HEK293 (cell line): ENCODE data around the gene CALR3.
"Not testable (repeated sequence)": the region's sequence is repeated elsewhere in the genome, so short reads cannot be mapped to it uniquely, and the experiment has no call there.

Experiments used
- CTCF ChIA-PET: fragments of 350-600 bp; formaldehyde crosslinking; extraction: SDS; loops from one replicate; lab custom pipeline; 2021; ENCODE audit warnings: antibody characterized with exemption; lab: Yijun Ruan, JAX
- POLR2A ChIA-PET: fragments of 300-600 bp; formaldehyde crosslinking; extraction: SDS; loops from one replicate; lab custom pipeline; 2020; ENCODE audit warnings: antibody characterized with exemption, inconsistent platforms; lab: Yijun Ruan, JAX
- H3K27ac ChIP-seq: fragments of 200-500 bp; sonication (Bioruptor generic); 2 replicates; pipeline ENCODE4 v1.5.1; 2014; ENCODE audit warnings: low read depth, low read length, control low read depth, inconsistent platforms; ENCODE audit errors: extremely low read depth
- H3K36me3 ChIP-seq, 2 experiments: fragments of 200-500 bp in 1 of 2; sonication (Bioruptor generic) in 1 of 2; 1 replicate in 1 of 2; 2 replicates in 1 of 2; pipeline ENCODE4 v1.5.1; 2014 to 2017; ENCODE audit warnings: inconsistent platforms in 2 of 2, low read length in 2 of 2; ENCODE audit not compliant: control insufficient read depth in 2 of 2, insufficient read depth in 1 of 2
- H3K4me1 ChIP-seq: fragments of 200-500 bp; sonication (Bioruptor generic); 2 replicates; pipeline ENCODE4 v1.5.1; 2014; ENCODE audit warnings: mild to moderate bottlenecking, low read length, inconsistent platforms; ENCODE audit not compliant: control insufficient read depth, insufficient read depth
- H3K4me3 ChIP-seq: 2 replicates; pipeline ENCODE4 v1.5.1; 2011; ENCODE audit warnings: low read depth, mild to moderate bottlenecking, control low read depth, low read length, moderate library complexity
- H3K9me3 ChIP-seq: fragments of 200-500 bp; sonication (Bioruptor generic); 2 replicates; pipeline ENCODE4 v1.5.1; 2014; ENCODE audit warnings: low read depth, low read length, inconsistent platforms; ENCODE audit not compliant: control insufficient read depth, insufficient read depth
- GLIS1 ChIP-seq: fragments of 450-650 bp; formaldehyde crosslinking; IDR thresholded peaks from 2 replicates; pipeline ENCODE4 v1.5.1; 2016; ENCODE audit warnings: missing biosample characterization, missing genetic modification characterization
- INSM2 ChIP-seq: fragments of 450-650 bp; formaldehyde crosslinking; IDR thresholded peaks from 2 replicates; pipeline ENCODE4 v1.5.1; 2016; ENCODE audit warnings: missing biosample characterization, missing genetic modification characterization
- REST ChIP-seq: fragments of 450-650 bp; formaldehyde crosslinking; IDR thresholded peaks from 2 replicates; pipeline ENCODE4 v1.5.1; 2016; ENCODE audit warnings: missing biosample characterization, missing genetic modification characterization
- SCRT1 ChIP-seq: fragments of 450-650 bp; formaldehyde crosslinking; IDR thresholded peaks from 2 replicates; pipeline ENCODE4 v1.5.1; 2016; ENCODE audit warnings: missing biosample characterization, missing genetic modification characterization, borderline replicate concordance
- SCRT2 ChIP-seq: fragments of 450-650 bp; formaldehyde crosslinking; IDR thresholded peaks from 2 replicates; pipeline ENCODE4 v1.5.1; 2016; ENCODE audit warnings: missing biosample characterization, missing genetic modification characterization
- ZBTB11 ChIP-seq: fragments of 450-650 bp; formaldehyde crosslinking; conservative IDR thresholded peaks from 2 replicates; pipeline ENCODE4 v1.5.1; 2016; ENCODE audit warnings: low read depth, missing biosample characterization, missing genetic modification characterization
- ZBTB17 ChIP-seq: fragments of 450-650 bp; formaldehyde crosslinking; IDR thresholded peaks from 2 replicates; pipeline ENCODE4 v1.5.1; 2016; ENCODE audit warnings: missing biosample characterization, missing genetic modification characterization
- ZBTB20 ChIP-seq: fragments of 450-650 bp; formaldehyde crosslinking; IDR thresholded peaks from 2 replicates; pipeline ENCODE4 v1.5.1; 2016; ENCODE audit warnings: missing biosample characterization, missing genetic modification characterization
- ZBTB49 ChIP-seq: fragments of 450-650 bp; formaldehyde crosslinking; IDR thresholded peaks from 2 replicates; pipeline ENCODE4 v1.5.1; 2016; ENCODE audit warnings: missing biosample characterization, missing genetic modification characterization, low read depth
- ZNF112 ChIP-seq: fragments of 450-650 bp; formaldehyde crosslinking; IDR thresholded peaks from 2 replicates; pipeline ENCODE4 v1.5.0; 2017; ENCODE audit warnings: missing biosample characterization, missing genetic modification characterization
- ZNF274 ChIP-seq, 2 experiments: fragments of 200-500 bp in 1 of 2; fragments of 450-650 bp in 1 of 2; sonication (Bioruptor generic) in 1 of 2; formaldehyde crosslinking in 1 of 2; IDR thresholded peaks; 2 replicates each; pipeline versions ENCODE4 v1.5.1 to v1.6.1; 2014 to 2016; ENCODE audit warnings: borderline replicate concordance in 1 of 2, inconsistent platforms in 1 of 2, low read length in 1 of 2, missing biosample characterization in 1 of 2, missing genetic modification characterization in 1 of 2
- ZNF341 ChIP-seq: fragments of 450-650 bp; formaldehyde crosslinking; IDR thresholded peaks from 2 replicates; pipeline ENCODE4; 2016; ENCODE audit warnings: low read depth, missing biosample characterization, missing genetic modification characterization
- ZNF354C ChIP-seq: fragments of 450-650 bp; formaldehyde crosslinking; IDR thresholded peaks from 2 replicates; pipeline ENCODE4 v1.5.1; 2016; ENCODE audit warnings: missing biosample characterization, missing genetic modification characterization, low read depth, borderline replicate concordance
- ZNF366 ChIP-seq: fragments of 450-650 bp; formaldehyde crosslinking; conservative IDR thresholded peaks from 2 replicates; pipeline ENCODE4 v1.5.1; 2016; ENCODE audit warnings: missing biosample characterization, missing genetic modification characterization
- ZNF391 ChIP-seq: fragments of 450-650 bp; formaldehyde crosslinking; IDR thresholded peaks from 2 replicates; pipeline ENCODE4 v1.5.1; 2016; ENCODE audit warnings: low read depth, missing biosample characterization, missing genetic modification characterization, borderline replicate concordance
- ZNF571 ChIP-seq: fragments of 450-650 bp; formaldehyde crosslinking; IDR thresholded peaks from 2 replicates; pipeline ENCODE4 v1.5.0; 2017; ENCODE audit warnings: missing biosample characterization, missing genetic modification characterization
- ZNF660 ChIP-seq: fragments of 450-650 bp; IDR thresholded peaks from 2 replicates; pipeline ENCODE4 v1.5.1; 2018; ENCODE audit warnings: missing biosample characterization, mild to moderate bottlenecking, missing genetic modification characterization
- ZNF76 ChIP-seq: fragments of 450-650 bp; formaldehyde crosslinking; IDR thresholded peaks from 2 replicates; pipeline ENCODE4; 2016; ENCODE audit warnings: low read depth, missing biosample characterization, missing genetic modification characterization, borderline replicate concordance
- TF ChIP-seq, protein P1 (sequence below): fragments of 450-650 bp; formaldehyde crosslinking; IDR thresholded peaks from 2 replicates; pipeline ENCODE4 v1.5.1; 2017; ENCODE audit warnings: missing biosample characterization, missing genetic modification characterization

CALR3 gene

DNA sequence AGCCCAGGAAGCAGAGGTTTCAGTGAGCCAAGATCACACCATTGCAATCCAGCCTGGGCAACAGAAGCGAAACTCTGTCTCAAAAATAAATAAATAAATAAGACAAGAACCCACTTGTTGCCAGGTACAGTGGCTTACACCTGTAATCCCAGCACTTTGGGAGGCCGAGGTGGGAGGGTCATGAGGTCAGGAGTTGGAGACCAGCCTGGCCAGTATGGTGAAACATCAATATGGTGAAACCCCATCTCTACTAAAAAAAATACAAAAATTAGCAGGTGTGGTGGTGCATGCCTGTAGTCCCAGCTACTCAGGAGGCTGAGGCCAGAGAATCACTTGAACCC, 23.4 kb downstream of the CALR3 start:
- CTCF ChIA-PET, H3K27ac ChIP-seq, POLR2A ChIA-PET, H3K4me1 ChIP-seq, H3K9me3 ChIP-seq, H3K36me3 ChIP-seq: not testable (repeated sequence)
- peak overlapping the region; percentile 77 for H3K4me3 ChIP-seq
- peak; percentile 88 for TF ChIP-seq SCRT2 (tag by site-specific recombination)
- TF ChIP-seq SCRT1 (tag by site-specific recombination): peak; percentile 90

DNA sequence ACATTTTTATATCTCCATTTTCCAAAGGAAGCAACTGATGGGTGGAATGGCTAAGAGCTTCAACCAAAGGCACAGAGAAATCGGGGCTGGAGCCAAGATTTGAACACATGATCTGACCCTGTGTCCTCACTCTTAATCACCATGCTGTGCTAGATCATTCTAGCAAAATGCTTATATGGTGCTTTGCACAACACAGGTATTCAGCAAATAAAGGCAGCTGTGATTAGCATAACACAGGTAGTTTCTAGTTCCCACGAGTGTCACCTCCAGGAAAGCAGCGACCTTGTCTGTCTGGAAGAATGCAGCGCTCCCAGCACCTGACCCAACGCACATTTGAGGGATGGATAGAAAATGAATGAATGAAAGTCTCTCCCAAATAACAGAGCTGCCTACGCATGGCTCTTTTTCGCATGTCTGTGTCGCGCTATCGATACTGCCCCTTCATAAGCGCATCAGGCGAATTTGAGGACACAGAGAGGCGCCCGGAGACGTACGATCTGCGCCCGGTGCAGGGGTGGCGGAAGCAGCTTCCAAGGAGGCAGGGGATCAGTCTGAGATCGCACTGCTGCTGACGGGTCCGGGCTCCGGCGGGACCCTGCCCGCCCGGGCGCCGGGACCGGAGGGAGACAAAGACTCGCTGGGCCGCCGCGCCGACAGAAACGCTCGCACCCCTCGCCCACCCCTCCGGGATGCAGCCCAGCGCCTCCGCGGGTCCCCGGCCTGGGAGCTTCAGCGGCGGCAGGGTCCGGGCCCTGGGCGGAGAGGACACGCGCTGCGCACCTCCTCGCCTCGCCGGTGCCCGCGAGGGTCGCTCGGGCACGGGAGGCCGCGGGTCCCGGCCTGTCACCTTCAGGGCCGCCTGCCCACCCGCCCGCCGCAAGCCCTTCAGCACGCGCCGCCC, 24.8 kb downstream of the CALR3 start:
- Histone ChIP-seq H3K27ac (peak overlapping the region; percentile 55; the same call in 1 of the 2 replicates), H3K9me3 (no peaks in the 10 kb centered on the region), H3K36me3 (no peaks in the 10 kb centered on the region), H3K4me3 (peak overlapping the region; percentile 77), H3K4me1 (no peaks in the 10 kb centered on the region)
- CTCF ChIA-PET: interaction anchor here (0.6 to 2.1 kb wide), 3 partner anchors 9 to 30 kb away, joined by 3 to 10 read pairs (median 6); no protein-coding TSS in a partner anchor
- POLR2A ChIA-PET: interaction anchor here (1.1 kb wide), 2 partner anchors 23 to 28 kb away, joined by 4 to 6 read pairs; no protein-coding TSS in a partner anchor
- TF ChIP-seq ZNF112 (tag by site-specific recombination) (no peak), ZBTB11 (tag by site-specific recombination) (peak; percentile 31; the same call in 1 of the 2 replicates), ZBTB49 (no peak), ZNF366 (tag by site-specific recombination) (0 out of 2 replicates have a peak, but pooled peaks have one; percentile 15), ZBTB17 (peak; percentile 79), ZNF571 (tag by site-specific recombination) (no peak), ZNF354C (tag by site-specific recombination) (no peak), INSM2 (tag by site-specific recombination) (no peak), ZNF660 (tag by site-specific recombination) (0 out of 2 replicates have a peak, but pooled peaks have one; percentile 42), SCRT2 (tag by site-specific recombination) (no peak), REST (tag by site-specific recombination) (no peak), ZNF341 (tag by site-specific recombination) (peak; percentile 69), GLIS1 (no peak), ZNF76 (no peak), ZNF274 (IDR thresholded peaks at IDR 0.05; ENCODE audit: low read length) (no peak), ZNF274 (tag by site-specific recombination; IDR thresholded peaks at IDR 0.05; ENCODE audit: borderline replicate concordance) (no peak), ZBTB20 (tag by site-specific recombination) (peak; percentile 66; the same call in 1 of the 2 replicates), ZNF391 (tag by site-specific recombination) (no peak)
- TF ChIP-seq, protein P1, sequence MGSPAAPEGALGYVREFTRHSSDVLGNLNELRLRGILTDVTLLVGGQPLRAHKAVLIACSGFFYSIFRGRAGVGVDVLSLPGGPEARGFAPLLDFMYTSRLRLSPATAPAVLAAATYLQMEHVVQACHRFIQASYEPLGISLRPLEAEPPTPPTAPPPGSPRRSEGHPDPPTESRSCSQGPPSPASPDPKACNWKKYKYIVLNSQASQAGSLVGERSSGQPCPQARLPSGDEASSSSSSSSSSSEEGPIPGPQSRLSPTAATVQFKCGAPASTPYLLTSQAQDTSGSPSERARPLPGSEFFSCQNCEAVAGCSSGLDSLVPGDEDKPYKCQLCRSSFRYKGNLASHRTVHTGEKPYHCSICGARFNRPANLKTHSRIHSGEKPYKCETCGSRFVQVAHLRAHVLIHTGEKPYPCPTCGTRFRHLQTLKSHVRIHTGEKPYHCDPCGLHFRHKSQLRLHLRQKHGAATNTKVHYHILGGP: no peak
